ENCODE measurements around the gene RC3H2. TPM values are rescaled to one million over a fixed set of nuclear protein-coding genes. Genes with fewer than 3 reads are reported as not detected.

RC3H2 gene
- total RNA-seq, 4 donors from 2014 or later, result 42.5 to 163 (median 54.7) TPM

- Histone ChIP-seq H3K4me3 (peak overlapping the region; percentile 82 to 100 (median 97)), H3K9me3 (no peaks in the 10 kb centered on the region), H3K36me3 (peaks cover 0 to 11% (median 0%) of the 10 kb centered on the region in 4 donors), H3K4me1 (peaks cover 14 to 30% (median 18%) of the 10 kb centered on the region in 4 donors), H3K27me3 (no peaks in the 10 kb centered on the region), H3K27ac (peak overlapping the region; percentile 96 to 99 (median 98))
- DNase-seq, result no peak
- in situ Hi-C loops (cut with MboI; ENCODE audit: low pct_ligation_motif_present in 1 of 4, low pct_unique_long_range_greater_than_20kb in 1 of 4, low sequenced_read_pairs in 3 of 4), result no loop called here
- WGBS, 2 donors (ENCODE audit: low coverage in 1 of 2), result 0 to 1% methylated on average over 4 to 8 of the region's 8 CpGs
- intact Hi-C loops (cut with DNase I; ENCODE audit: low total_unique reads), result no loop called here
- TF ChIP-seq POLR2AphosphoS5 (IDR thresholded peaks at IDR 0.05) (no peak), EP300 (IDR thresholded peaks at IDR 0.05; ENCODE audit: low read depth) (no peak), POLR2A (IDR thresholded peaks at IDR 0.05) (no peak), CTCF (IDR thresholded peaks at IDR 0.05) (no peak)
Measured at GRCh38 chr9:122827761-122828093, 77.4 kb downstream of the RC3H2 start.

GRCh38 chr9:122822938-122823337 lies 82.2 kb downstream of the RC3H2 start:
- WGBS, 2 donors (ENCODE audit: low coverage in 1 of 2), result 92% methylated on average over 4 of the region's 4 CpGs; no CpG with 5 or more reads in 1 of the 2 donors
- intact Hi-C loops (cut with DNase I; ENCODE audit: low total_unique reads), result no loop called here
- Histone ChIP-seq H3K27ac (no peak overlapping the region), H3K4me3 (no peak overlapping the region), H3K27me3 (no peaks in the 10 kb centered on the region), H3K36me3 (peaks cover 0 to 13% (median 0%) of the 10 kb centered on the region in 4 donors), H3K9me3 (no peaks in the 10 kb centered on the region), H3K4me1 (peaks cover 14 to 47% (median 22%) of the 10 kb centered on the region in 4 donors)
- no peak for TF ChIP-seq CTCF (IDR thresholded peaks at IDR 0.05)
- no peak for TF ChIP-seq POLR2AphosphoS5 (IDR thresholded peaks at IDR 0.05)
- no peak for TF ChIP-seq EP300 (IDR thresholded peaks at IDR 0.05; ENCODE audit: low read depth)
- TF ChIP-seq POLR2A (IDR thresholded peaks at IDR 0.05), result no peak
- in situ Hi-C loops (cut with MboI; ENCODE audit: low pct_ligation_motif_present in 1 of 4, low pct_unique_long_range_greater_than_20kb in 1 of 4, low sequenced_read_pairs in 3 of 4), result loop anchor here (25.0 kb wide), 1 partner anchor 711 kb away; no protein-coding TSS in a partner anchor
- DNase-seq, result no peak

- in situ Hi-C loops (cut with MboI; ENCODE audit: low pct_ligation_motif_present in 1 of 4, low pct_unique_long_range_greater_than_20kb in 1 of 4, low sequenced_read_pairs in 3 of 4), result loop anchor here (25.0 kb wide), 1 partner anchor 710 kb away; no protein-coding TSS in a partner anchor
- Histone ChIP-seq H3K27ac (peak overlapping the region; percentile 17 to 49 (median 34)), H3K4me1 (peaks cover 8 to 40% (median 16%) of the 10 kb centered on the region in 4 donors), H3K27me3 (no peaks in the 10 kb centered on the region), H3K36me3 (peaks cover 0 to 19% (median 0%) of the 10 kb centered on the region in 4 donors), H3K9me3 (no peaks in the 10 kb centered on the region), H3K4me3 (no peak overlapping the region)
- whole genome bisulfite sequencing, 2 donors (ENCODE audit: low coverage in 1 of 2), result 83 to 92% methylated on average over 5 to 6 of the region's 6 CpGs
- TF ChIP-seq EP300 (IDR thresholded peaks at IDR 0.05; ENCODE audit: low read depth) (no peak), POLR2AphosphoS5 (IDR thresholded peaks at IDR 0.05) (no peak), POLR2A (IDR thresholded peaks at IDR 0.05) (no peak), CTCF (IDR thresholded peaks at IDR 0.05) (no peak)
- intact Hi-C loops (cut with DNase I; ENCODE audit: low total_unique reads), result no loop called here
- DNase-seq, result no peak
Measured at GRCh38 chr9:122822056-122822455, 83.1 kb downstream of the RC3H2 start.

- TF ChIP-seq CTCF (IDR thresholded peaks at IDR 0.05) (no peak), POLR2AphosphoS5 (IDR thresholded peaks at IDR 0.05) (peak in 2 of 3 donors; percentile 30 to 32)
Measured at GRCh38 chr9:122821278-122821943, 83.7 kb downstream of the RC3H2 start.

More at GRCh38 chr9:122821278-122821943, 83.7 kb downstream of the RC3H2 start:
- Histone ChIP-seq H3K27me3 (no peaks in the 10 kb centered on the region), H3K4me1 (peaks cover 1 to 34% (median 10%) of the 10 kb centered on the region in 4 donors), H3K4me3 (no peak overlapping the region), H3K9me3 (no peaks in the 10 kb centered on the region), H3K36me3 (peaks cover 0 to 19% (median 0%) of the 10 kb centered on the region in 4 donors), H3K27ac (peak overlapping the region; percentile 17 to 49 (median 34))
- intact Hi-C loops (cut with DNase I; ENCODE audit: low total_unique reads) (no loop called here), in situ Hi-C loops (cut with MboI; ENCODE audit: low pct_ligation_motif_present in 1 of 4, low pct_unique_long_range_greater_than_20kb in 1 of 4, low sequenced_read_pairs in 3 of 4) (loop anchor here (25.0 kb wide), 1 partner anchor 709 kb away; no protein-coding TSS in a partner anchor)
- peak; percentile 40 for DNase-seq
- 35 to 37% methylated on average over 3 to 7 of the region's 7 CpGs for WGBS, 2 donors (ENCODE audit: low coverage in 1 of 2)

All from transverse colon (tissue), 4 donors.